GM18858 (cell line): ENCODE data around the gene CDHR4.

ENCODE experiments used
- ATAC-seq: cut with Tn5 transposase; IDR thresholded peaks from one replicate; pipeline ENCODE4 v1.9.1; 2021; ENCODE audit not compliant: unreplicated experiment

Gene CDHR4

DNA sequence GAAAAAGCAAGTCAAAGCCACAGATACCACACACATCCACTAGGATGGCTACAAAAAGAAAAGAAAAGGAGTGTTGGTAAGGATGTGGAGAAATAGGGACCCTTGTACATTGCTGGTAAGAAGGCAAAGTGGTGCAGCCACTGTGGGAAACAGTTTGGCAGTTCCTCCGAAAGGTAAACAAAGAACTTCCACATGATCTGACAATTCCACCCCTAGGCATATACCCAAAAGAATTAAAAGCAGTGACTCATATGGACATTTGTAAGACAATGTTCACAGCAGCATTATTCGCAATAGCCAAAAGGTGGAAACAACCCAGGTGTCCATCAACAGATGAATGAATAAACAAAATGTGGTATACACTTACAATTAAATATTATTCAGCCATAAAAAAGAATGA, 53.7 kb downstream of the CDHR4 start:
- ATAC-seq = no peak
